Activated CD8-positive, alpha-beta T cell treated with anti-CD3 and anti-CD28 coated beads, Interleukin-2, amount 10 ng/mL, durations not matched to agents 7 days and 5 days (primary cell): ENCODE measurements around the gene CDKN1A. TPM values are rescaled to one million over a fixed set of nuclear protein-coding genes. Genes with fewer than 3 reads are reported as not detected.

Source experiments
- ATAC-seq: fragments of 150-1000 bp; cut with Tn5 transposase; one replicate; pipeline ENCODE4 v1.10.0; 2021; ENCODE audit warnings: moderate library complexity
- CTCF ChIA-PET: fragments of 350-600 bp; sonication (Branson Sonifier 250); formaldehyde crosslinking; loops from one replicate; lab custom pipeline; 2021; ENCODE audit warnings: antibody characterized with exemption; lab: Charles Lee
- POLR2A ChIA-PET: fragments of 350-600 bp; sonication (Branson Sonifier 250); formaldehyde crosslinking; loops from one replicate; lab custom pipeline; 2021; ENCODE audit warnings: antibody characterized with exemption; lab: Charles Lee
- DNase-seq: peaks from one replicate; pipeline ENCODE4 v3.0.0-alpha.2; 2020
- H3K27ac Mint-ChIP-seq: one replicate; pipeline ENCODE4 v1.8.0; 2021; ENCODE audit warnings: mild to moderate bottlenecking, mixed read lengths
- H3K27me3 Mint-ChIP-seq: one replicate; pipeline ENCODE4 v1.8.0; 2021; ENCODE audit warnings: low read depth, mixed read lengths
- H3K36me3 Mint-ChIP-seq: one replicate; pipeline ENCODE4 v1.8.0; 2021; ENCODE audit warnings: low read depth, mixed read lengths
- H3K4me1 Mint-ChIP-seq: one replicate; pipeline ENCODE4 v1.8.0; 2021; ENCODE audit warnings: low read depth, mixed read lengths
- H3K4me3 Mint-ChIP-seq: one replicate; pipeline ENCODE4 v1.8.0; 2021; ENCODE audit warnings: mild to moderate bottlenecking, mixed read lengths
- H3K9me3 Mint-ChIP-seq: one replicate; pipeline ENCODE4 v1.8.0; 2022; ENCODE audit warnings: mixed read lengths; ENCODE audit not compliant: insufficient read depth
- total RNA-seq, 2 experiments: library from RNA; stranded (reverse); gene quantifications; one replicate each; pipeline ENCODE4 v1.2.3, GENCODE V29; 2021

The CDKN1A gene
- total RNA-seq, 2 experiments from 2014 or later, result 43.4 to 44.2 TPM

DNA sequence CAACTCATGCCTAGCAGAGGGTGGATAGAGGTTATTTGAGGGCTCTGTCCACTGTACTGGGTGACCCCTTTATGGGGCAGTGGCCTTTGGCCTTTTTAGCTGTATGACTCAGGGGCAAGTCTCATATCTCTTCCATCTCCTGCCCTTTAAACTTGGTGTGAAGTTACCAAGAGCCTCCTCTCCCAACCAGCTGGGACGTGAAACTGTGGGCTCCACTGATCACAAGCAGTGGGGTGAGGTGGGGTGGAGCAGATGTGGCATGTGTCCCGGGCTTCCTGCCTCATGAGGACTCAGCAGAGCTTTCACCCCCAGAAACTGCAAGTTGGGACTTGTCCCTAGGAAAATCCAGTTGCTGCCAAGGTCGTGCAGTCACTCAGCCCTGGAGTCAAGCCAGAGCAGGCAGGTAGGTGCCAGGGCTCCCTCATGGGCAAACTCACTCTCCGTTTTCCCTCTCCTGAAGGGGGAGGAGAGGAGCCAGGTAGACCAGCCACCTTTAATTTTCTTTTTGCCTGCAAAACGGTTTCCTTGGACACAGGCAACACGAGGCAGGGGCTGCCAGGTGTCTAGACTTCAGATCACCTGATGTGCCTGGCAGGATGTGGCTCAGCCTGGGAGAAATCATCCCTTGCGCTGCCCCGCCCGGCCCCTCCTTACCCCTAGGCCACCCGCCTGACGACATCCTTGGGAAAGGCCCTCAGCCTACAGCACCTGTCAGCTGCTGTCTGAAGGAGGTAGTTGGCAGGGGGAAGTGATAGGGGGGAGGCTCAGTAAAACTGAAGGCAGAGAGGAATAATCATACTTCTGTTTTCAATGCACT lies 4.0 kb downstream of the CDKN1A start:
- DNase-seq, result peak; percentile 69
- H3K9me3 Mint-ChIP-seq, result no peaks in the 10 kb centered on the region
- CTCF ChIA-PET, result interaction anchor here (0.8 to 4.1 kb wide), 11 partner anchors 8 to 83 kb away, joined by 3 to 20 read pairs (median 4); no protein-coding TSS in a partner anchor
- peaks cover 46% of the 10 kb centered on the region for H3K4me1 Mint-ChIP-seq
- peak overlapping the region; percentile 56 for H3K4me3 Mint-ChIP-seq
- peak; percentile 15 for ATAC-seq
- H3K27me3 Mint-ChIP-seq, result no peaks in the 10 kb centered on the region
- peaks cover 60% of the 10 kb centered on the region for H3K36me3 Mint-ChIP-seq
- POLR2A ChIA-PET, result interaction anchor here (0.6 to 1.7 kb wide), 6 partner anchors 8 to 83 kb away, joined by 3 to 4 read pairs (median 3); no protein-coding TSS in a partner anchor
- peak overlapping the region; percentile 74 for H3K27ac Mint-ChIP-seq

DNA sequence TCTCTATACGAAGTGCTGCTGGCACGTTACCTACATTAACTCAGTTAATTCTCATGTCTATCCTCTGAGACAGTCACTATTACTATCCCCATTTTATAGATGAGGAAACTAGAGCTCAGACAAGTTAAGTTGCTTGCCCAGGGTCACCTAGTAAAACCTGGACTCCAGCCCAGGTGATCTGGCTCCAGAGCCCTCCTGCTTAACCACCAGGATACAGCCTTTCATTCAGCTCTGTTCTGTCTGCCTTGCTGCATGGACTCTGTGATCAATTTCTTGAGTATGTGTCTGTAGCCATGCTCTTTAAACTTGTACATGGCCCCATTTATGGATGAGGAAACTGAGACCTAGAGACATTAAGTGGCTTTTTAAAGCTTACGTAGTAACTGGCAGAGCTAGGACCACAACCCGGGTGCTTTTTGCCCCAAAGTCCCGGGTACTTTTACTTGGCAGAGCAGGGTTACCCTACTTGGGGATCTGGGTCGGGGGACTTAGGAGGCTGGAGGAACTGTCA lies 4.7 kb downstream of the CDKN1A start:
- POLR2A ChIA-PET, result interaction anchor here (0.6 to 1.7 kb wide), 3 partner anchors 8 to 75 kb away, joined by 3 to 4 read pairs (median 4); no protein-coding TSS in a partner anchor
- Mint-ChIP-seq H3K27ac (peak overlapping the region; percentile 74), H3K9me3 (no peaks in the 10 kb centered on the region), H3K4me1 (peaks cover 40% of the 10 kb centered on the region), H3K4me3 (no peak overlapping the region), H3K36me3 (peaks cover 61% of the 10 kb centered on the region), H3K27me3 (no peaks in the 10 kb centered on the region)
- CTCF ChIA-PET, result interaction anchor here (1.2 to 4.1 kb wide), 6 partner anchors 55 to 83 kb away, joined by 3 to 20 read pairs (median 6); no protein-coding TSS in a partner anchor
- DNase-seq (no peak), ATAC-seq (no peak)

DNA sequence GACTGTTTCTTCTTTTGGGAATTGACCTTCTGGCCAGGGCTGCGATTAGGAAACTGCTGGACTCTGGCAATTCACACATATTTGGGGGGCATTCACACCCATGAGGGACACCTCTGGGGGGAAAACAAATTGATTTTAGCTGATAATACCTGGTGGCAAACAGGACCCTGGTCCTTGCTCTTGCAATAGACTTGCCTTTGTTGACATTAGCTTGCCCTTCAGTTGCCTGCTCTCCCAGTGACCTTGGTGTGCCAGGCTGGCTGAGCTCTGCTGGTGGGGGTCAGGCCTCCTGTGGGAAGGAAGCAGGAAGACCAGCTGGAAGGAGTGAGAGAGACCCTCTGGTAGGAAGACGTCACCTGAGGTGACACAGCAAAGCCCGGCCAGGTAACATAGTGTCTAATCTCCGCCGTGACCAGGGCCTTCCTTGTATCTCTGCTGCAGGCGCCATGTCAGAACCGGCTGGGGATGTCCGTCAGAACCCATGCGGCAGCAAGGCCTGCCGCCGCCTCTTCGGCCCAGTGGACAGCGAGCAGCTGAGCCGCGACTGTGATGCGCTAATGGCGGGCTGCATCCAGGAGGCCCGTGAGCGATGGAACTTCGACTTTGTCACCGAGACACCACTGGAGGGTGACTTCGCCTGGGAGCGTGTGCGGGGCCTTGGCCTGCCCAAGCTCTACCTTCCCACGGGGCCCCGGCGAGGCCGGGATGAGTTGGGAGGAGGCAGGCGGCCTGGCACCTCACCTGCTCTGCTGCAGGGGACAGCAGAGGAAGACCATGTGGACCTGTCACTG lies 5.3 kb downstream of the CDKN1A start:
- POLR2A ChIA-PET, result interaction anchor here (0.6 to 1.7 kb wide), 3 partner anchors 9 to 217 kb away, joined by 3 to 4 read pairs (median 3); no protein-coding TSS in a partner anchor
- H3K36me3 Mint-ChIP-seq, result peaks cover 59% of the 10 kb centered on the region
- H3K9me3 Mint-ChIP-seq, result no peaks in the 10 kb centered on the region
- DNase-seq (no peak), ATAC-seq (no peak)
- no peak overlapping the region for H3K4me3 Mint-ChIP-seq
- CTCF ChIA-PET, result interaction anchor here (1.3 to 4.1 kb wide), 6 partner anchors 58 to 88 kb away, joined by 3 to 20 read pairs (median 6); no protein-coding TSS in a partner anchor
- no peaks in the 10 kb centered on the region for H3K27me3 Mint-ChIP-seq
- H3K4me1 Mint-ChIP-seq, result peaks cover 34% of the 10 kb centered on the region
- peak overlapping the region; percentile 48 for H3K27ac Mint-ChIP-seq

DNA sequence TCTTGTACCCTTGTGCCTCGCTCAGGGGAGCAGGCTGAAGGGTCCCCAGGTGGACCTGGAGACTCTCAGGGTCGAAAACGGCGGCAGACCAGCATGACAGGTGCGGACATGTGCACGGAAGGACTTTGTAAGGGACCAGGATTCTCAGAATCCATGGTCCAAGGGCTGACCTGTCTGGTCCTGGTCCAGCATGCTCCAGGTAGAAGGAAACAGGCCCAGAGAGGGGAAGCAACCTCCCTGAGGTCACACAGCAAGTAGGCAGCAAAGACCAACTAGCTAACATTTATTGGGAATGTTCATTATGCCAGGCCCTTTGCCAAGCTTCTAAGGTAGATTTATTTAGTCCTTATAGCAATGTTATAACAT lies 5.9 kb downstream of the CDKN1A start:
- Mint-ChIP-seq H3K27ac (no peak overlapping the region), H3K27me3 (no peaks in the 10 kb centered on the region), H3K4me3 (no peak overlapping the region), H3K4me1 (peaks cover 32% of the 10 kb centered on the region), H3K9me3 (no peaks in the 10 kb centered on the region), H3K36me3 (peaks cover 59% of the 10 kb centered on the region)
- DNase-seq (no peak), ATAC-seq (no peak)
- POLR2A ChIA-PET, result interaction anchor here (1.0 kb wide), 1 partner anchor 71 kb away, joined by 3 read pairs; no protein-coding TSS in a partner anchor
- CTCF ChIA-PET, result interaction anchor here (1.3 to 4.1 kb wide), 3 partner anchors 70 to 88 kb away, joined by 3 to 20 read pairs (median 9); no protein-coding TSS in a partner anchor

DNA sequence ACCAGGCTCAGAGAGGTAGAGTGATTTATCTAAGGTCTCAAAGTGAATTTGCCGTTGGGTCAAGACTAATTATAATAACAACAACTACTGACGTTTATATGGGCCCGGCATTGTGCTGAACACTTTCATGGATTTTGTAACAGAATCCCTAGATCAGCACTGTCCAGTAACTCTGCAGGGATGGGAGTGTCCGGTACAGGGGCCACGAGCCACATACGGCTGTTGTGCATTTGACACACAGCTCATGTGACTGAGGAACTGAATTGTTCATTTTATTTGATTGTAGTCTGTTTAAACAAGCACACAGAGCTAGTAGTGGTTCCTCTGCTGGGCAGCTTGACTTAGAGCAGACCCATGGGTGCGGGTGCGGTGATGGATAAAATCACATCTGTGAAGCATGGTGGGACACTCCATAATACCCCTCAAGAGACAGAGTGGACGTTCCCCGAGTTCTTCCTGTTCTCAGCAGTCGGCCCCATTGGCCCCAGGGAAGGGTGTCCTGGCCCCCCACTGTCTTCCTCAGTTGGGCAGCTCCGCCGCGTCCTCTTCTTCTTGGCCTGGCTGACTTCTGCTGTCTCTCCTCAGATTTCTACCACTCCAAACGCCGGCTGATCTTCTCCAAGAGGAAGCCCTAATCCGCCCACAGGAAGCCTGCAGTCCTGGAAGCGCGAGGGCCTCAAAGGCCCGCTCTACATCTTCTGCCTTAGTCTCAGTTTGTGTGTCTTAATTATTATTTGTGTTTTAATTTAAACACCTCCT lies 6.8 kb downstream of the CDKN1A start:
- no peak for ATAC-seq
- ChIA-PET POLR2A (interaction anchor here (1.0 kb wide), 1 partner anchor 70 kb away, joined by 3 read pairs; no protein-coding TSS in a partner anchor), CTCF (interaction anchor here (1.2 to 4.1 kb wide), 3 partner anchors 70 to 166 kb away, joined by 4 to 20 read pairs (median 9); no protein-coding TSS in a partner anchor)
- Mint-ChIP-seq H3K27me3 (no peaks in the 10 kb centered on the region), H3K27ac (no peak overlapping the region), H3K36me3 (peaks cover 56% of the 10 kb centered on the region), H3K9me3 (no peaks in the 10 kb centered on the region), H3K4me1 (peaks cover 34% of the 10 kb centered on the region), H3K4me3 (no peak overlapping the region)
- no peak for DNase-seq

DNA sequence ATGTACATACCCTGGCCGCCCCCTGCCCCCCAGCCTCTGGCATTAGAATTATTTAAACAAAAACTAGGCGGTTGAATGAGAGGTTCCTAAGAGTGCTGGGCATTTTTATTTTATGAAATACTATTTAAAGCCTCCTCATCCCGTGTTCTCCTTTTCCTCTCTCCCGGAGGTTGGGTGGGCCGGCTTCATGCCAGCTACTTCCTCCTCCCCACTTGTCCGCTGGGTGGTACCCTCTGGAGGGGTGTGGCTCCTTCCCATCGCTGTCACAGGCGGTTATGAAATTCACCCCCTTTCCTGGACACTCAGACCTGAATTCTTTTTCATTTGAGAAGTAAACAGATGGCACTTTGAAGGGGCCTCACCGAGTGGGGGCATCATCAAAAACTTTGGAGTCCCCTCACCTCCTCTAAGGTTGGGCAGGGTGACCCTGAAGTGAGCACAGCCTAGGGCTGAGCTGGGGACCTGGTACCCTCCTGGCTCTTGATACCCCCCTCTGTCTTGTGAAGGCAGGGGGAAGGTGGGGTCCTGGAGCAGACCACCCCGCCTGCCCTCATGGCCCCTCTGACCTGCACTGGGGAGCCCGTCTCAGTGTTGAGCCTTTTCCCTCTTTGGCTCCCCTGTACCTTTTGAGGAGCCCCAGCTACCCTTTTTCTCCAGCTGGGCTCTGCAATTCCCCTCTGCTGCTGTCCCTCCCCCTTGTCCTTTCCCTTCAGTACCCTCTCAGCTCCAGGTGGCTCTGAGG lies 7.6 kb downstream of the CDKN1A start:
- no peak overlapping the region for H3K4me3 Mint-ChIP-seq
- peaks cover 34% of the 10 kb centered on the region for H3K4me1 Mint-ChIP-seq
- no peaks in the 10 kb centered on the region for H3K9me3 Mint-ChIP-seq
- ChIA-PET POLR2A (no interaction called here), CTCF (interaction anchor here (1.2 kb wide), 1 partner anchor 165 kb away, joined by 4 read pairs; no protein-coding TSS in a partner anchor)
- H3K36me3 Mint-ChIP-seq, result peaks cover 50% of the 10 kb centered on the region
- H3K27me3 Mint-ChIP-seq, result no peaks in the 10 kb centered on the region
- DNase-seq (no peak), ATAC-seq (no peak)
- no peak overlapping the region for H3K27ac Mint-ChIP-seq

DNA sequence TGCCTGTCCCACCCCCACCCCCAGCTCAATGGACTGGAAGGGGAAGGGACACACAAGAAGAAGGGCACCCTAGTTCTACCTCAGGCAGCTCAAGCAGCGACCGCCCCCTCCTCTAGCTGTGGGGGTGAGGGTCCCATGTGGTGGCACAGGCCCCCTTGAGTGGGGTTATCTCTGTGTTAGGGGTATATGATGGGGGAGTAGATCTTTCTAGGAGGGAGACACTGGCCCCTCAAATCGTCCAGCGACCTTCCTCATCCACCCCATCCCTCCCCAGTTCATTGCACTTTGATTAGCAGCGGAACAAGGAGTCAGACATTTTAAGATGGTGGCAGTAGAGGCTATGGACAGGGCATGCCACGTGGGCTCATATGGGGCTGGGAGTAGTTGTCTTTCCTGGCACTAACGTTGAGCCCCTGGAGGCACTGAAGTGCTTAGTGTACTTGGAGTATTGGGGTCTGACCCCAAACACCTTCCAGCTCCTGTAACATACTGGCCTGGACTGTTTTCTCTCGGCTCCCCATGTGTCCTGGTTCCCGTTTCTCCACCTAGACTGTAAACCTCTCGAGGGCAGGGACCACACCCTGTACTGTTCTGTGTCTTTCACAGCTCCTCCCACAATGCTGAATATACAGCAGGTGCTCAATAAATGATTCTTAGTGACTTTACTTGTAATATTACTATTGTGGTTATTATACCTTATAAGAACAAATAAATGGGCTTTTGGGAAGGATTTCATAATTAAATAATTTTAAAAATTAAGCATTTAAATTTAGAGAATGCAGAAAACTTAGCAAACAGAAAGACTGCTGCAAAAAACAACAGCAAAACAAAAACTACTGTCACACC lies 8.4 kb downstream of the CDKN1A start:
- H3K27ac Mint-ChIP-seq, result no peak overlapping the region
- DNase-seq, result no peak
- H3K36me3 Mint-ChIP-seq, result peaks cover 47% of the 10 kb centered on the region
- peaks cover 39% of the 10 kb centered on the region for H3K4me1 Mint-ChIP-seq
- ATAC-seq, result no peak
- no peak overlapping the region for H3K4me3 Mint-ChIP-seq
- ChIA-PET POLR2A (no interaction called here), CTCF (no interaction called here)
- no peaks in the 10 kb centered on the region for H3K27me3 Mint-ChIP-seq
- no peaks in the 10 kb centered on the region for H3K9me3 Mint-ChIP-seq

DNA sequence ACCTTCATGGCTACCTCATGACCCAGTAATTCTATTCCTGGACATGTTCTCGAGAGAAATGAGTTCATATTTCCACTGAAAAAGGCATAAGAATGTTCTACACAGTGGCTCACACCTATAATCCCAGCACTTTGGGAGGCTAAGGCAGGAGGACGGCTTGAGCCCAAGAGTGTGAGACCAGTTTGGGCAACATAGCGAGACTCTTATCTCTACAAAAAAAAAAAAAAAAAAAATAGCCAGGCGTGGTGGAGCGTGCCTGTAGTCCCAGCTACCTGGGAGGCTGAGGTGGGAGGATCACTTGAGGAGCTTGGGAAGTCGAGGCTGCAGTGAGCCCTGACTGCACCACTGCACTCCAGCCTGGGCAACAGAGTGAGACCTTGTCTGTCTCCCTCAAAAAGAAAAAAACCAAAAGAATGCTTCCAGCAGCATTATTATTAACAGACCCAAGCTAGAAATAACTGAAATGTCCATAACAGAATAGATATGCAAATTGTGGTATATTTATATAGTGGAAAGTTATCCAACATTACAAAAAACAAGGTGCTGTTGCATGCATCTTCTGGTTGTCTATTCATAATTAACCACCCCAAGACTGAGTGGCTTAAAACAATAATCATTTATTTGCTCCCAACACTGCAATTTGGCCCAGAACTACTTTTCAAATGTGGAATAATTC lies 9.7 kb downstream of the CDKN1A start:
- Mint-ChIP-seq H3K4me1 (peaks cover 39% of the 10 kb centered on the region), H3K27ac (no peak overlapping the region), H3K9me3 (no peaks in the 10 kb centered on the region), H3K27me3 (no peaks in the 10 kb centered on the region), H3K36me3 (peaks cover 42% of the 10 kb centered on the region), H3K4me3 (no peak overlapping the region)
- DNase-seq, result no peak
- POLR2A ChIA-PET, result interaction anchor here (1.2 kb wide), 1 partner anchor 10 kb away, joined by 4 read pairs; the partner anchor contains the start of gene RAB44
- CTCF ChIA-PET, result interaction anchor here (1.2 kb wide), 1 partner anchor 78 kb away, joined by 3 read pairs; no protein-coding TSS in a partner anchor
- ATAC-seq, result no peak

DNA sequence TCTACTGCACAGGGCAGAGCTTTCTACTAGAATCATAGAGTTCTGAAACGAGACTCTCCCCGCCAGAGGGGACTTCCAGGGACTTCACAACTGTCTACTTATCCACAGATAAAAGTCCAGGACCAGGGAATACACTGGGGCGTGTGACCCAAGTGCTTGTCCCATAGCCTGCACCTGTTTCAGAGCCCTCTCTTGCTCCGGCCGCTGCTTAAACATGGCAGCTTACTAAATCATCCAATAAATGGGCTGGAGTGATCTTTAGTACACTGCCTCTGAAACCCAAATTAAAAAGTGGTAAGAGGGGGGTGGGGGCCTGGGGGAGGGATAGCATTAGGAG lies 10.2 kb downstream of the CDKN1A start:
- ChIA-PET CTCF (interaction anchor here (1.2 kb wide), 1 partner anchor 77 kb away, joined by 3 read pairs; no protein-coding TSS in a partner anchor), POLR2A (interaction anchor here (1.2 kb wide), 1 partner anchor 9 kb away, joined by 4 read pairs; the partner anchor contains the start of gene RAB44)
- H3K27ac Mint-ChIP-seq, result no peak overlapping the region
- ATAC-seq, result no peak
- no peak overlapping the region for H3K4me3 Mint-ChIP-seq
- no peak for DNase-seq
- no peaks in the 10 kb centered on the region for H3K9me3 Mint-ChIP-seq
- H3K27me3 Mint-ChIP-seq, result no peaks in the 10 kb centered on the region
- peaks cover 39% of the 10 kb centered on the region for H3K36me3 Mint-ChIP-seq
- H3K4me1 Mint-ChIP-seq, result peaks cover 38% of the 10 kb centered on the region
